GM12891 (cell line): ENCODE results near the gene PDGFC.

Experiments
- POLR2A ChIP-seq: IDR thresholded peaks from 2 replicates; pipeline ENCODE4 v1.6.1; 2011; ENCODE audit warnings: low read depth, low read length, control low read depth
- POLR2AphosphoS5 ChIP-seq: IDR thresholded peaks from 2 replicates; pipeline ENCODE4 v1.6.1; 2011; ENCODE audit warnings: low read depth, low read length, control low read depth
- SPI1 ChIP-seq: IDR thresholded peaks from 2 replicates; pipeline ENCODE4 v1.6.1; 2011; ENCODE audit warnings: low read depth, low read length, control low read depth
- TAF1 ChIP-seq: IDR thresholded peaks from 2 replicates; pipeline ENCODE4 v1.6.1; 2011; ENCODE audit warnings: low read depth, low read length, control low read depth

DNA sequence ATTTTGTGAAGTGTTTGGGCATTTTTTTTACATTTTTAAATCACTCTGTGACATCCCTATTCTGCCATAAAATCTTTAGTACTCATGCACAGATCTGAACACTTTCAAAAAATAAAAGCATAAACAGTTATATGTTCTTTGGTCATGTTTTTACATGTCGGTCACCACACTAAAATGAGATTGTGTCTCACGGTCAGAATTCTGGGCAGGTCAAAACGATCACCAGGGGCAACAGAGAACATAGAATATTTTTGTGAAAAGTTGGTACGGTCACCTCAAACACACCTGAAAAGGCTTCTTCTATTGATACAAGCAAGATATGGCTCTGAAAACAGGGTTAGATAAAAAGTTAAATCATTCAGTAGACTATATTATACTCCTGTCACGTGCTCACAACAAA, 189.1 kb downstream of the PDGFC start:
- TF ChIP-seq POLR2A, result no peak
- no peak for TF ChIP-seq POLR2AphosphoS5
- TF ChIP-seq TAF1, result no peak
- TF ChIP-seq SPI1, result no peak
